H1 (cell line): ENCODE results near the gene B3GALT4. TPM values are rescaled to one million over a fixed set of nuclear protein-coding genes. Genes with fewer than 3 reads are reported as not detected.

ENCODE experiments used
- CTCF ChIA-PET: fragments of 300-600 bp; sonication (Branson Sonifier 250); formaldehyde crosslinking; loops from one replicate; lab custom pipeline; 2021; ENCODE audit not compliant: partially characterized antibody; lab: Charles Lee
- POLR2A ChIA-PET: fragments of 300-600 bp; sonication (Branson Sonifier 250); formaldehyde crosslinking; loops from one replicate; lab custom pipeline; 2021; ENCODE audit warnings: inconsistent platforms; ENCODE audit not compliant: partially characterized antibody; lab: Charles Lee
- DNase-seq, 2 experiments: peaks; one replicate each; pipeline versions ENCODE4 v3.0.0 to v3.0.0-alpha.2; 2010 to 2022; ENCODE audit warnings: low spot score in 2 of 2, low read depth in 1 of 2, mixed read lengths in 1 of 2
- FAIRE-seq: peaks from 2 replicates; lab custom pipeline; 2011; peaks lifted over from hg19 to GRCh38; lab: Jason Lieb, UNC
- H2AFZ ChIP-seq: 2 replicates; pipeline ENCODE4 v1.8.1; 2012; ENCODE audit warnings: low read length, inconsistent platforms
- H2AK5ac ChIP-seq: 2 replicates; pipeline ENCODE4 v1.6.1; 2013; ENCODE audit warnings: low read depth, low read length
- H2BK120ac ChIP-seq: replicated peaks from 2 replicates; pipeline ENCODE3; 2013; ENCODE audit warnings: low read depth, low read length, inconsistent platforms
- H2BK12ac ChIP-seq: 2 replicates; pipeline ENCODE4 v1.6.1; 2013; ENCODE audit warnings: low read depth, low read length
- H2BK15ac ChIP-seq: 2 replicates; pipeline ENCODE4 v1.6.1; 2013; ENCODE audit warnings: low read length
- H2BK20ac ChIP-seq: 2 replicates; pipeline ENCODE4 v1.6.1; 2013; ENCODE audit warnings: low read length
- H2BK5ac ChIP-seq: 2 replicates; pipeline ENCODE4 v1.6.1; 2013; ENCODE audit warnings: low read depth, low read length
- H3K14ac ChIP-seq: 2 replicates; pipeline ENCODE4 v1.6.1; 2013; ENCODE audit warnings: inconsistent platforms; ENCODE audit not compliant: insufficient read length
- H3K18ac ChIP-seq: 2 replicates; pipeline ENCODE4 v1.6.1; 2013; ENCODE audit warnings: low read length; ENCODE audit errors: extremely low read depth
- H3K23ac ChIP-seq: 2 replicates; pipeline ENCODE4 v1.6.1; 2013; ENCODE audit warnings: inconsistent platforms; ENCODE audit not compliant: insufficient read length
- H3K23me2 ChIP-seq: 2 replicates; pipeline ENCODE4 v1.6.1; 2013; ENCODE audit warnings: low read depth, low read length
- H3K27ac ChIP-seq: 2 replicates; pipeline ENCODE4 v1.6.1; 2011; ENCODE audit warnings: low read depth, low read length, inconsistent platforms
- H3K27me3 ChIP-seq, 4 experiments: replicated peaks in 1 of 4; 1 replicate in 1 of 4; 2 replicates in 3 of 4; pipeline versions ENCODE4 v1.6.1 to v1.8.1; 2011 to 2013; ENCODE audit warnings: low read length in 3 of 4, mild to moderate bottlenecking in 3 of 4, inconsistent platforms in 2 of 4, mixed read lengths in 2 of 4, moderate library complexity in 1 of 4; ENCODE audit not compliant: control insufficient read depth in 3 of 4, insufficient read depth in 3 of 4; ENCODE audit errors: extremely low read depth in 1 of 4
- H3K36me3 ChIP-seq, 4 experiments: 2 replicates each; pipeline versions ENCODE4 v1.6.1 to v1.8.1; 2011 to 2013; ENCODE audit warnings: mild to moderate bottlenecking in 4 of 4, low read length in 3 of 4, moderate library complexity in 2 of 4, control low read depth in 1 of 4, inconsistent platforms in 1 of 4; ENCODE audit not compliant: insufficient read depth in 4 of 4, control insufficient read depth in 2 of 4
- H3K4ac ChIP-seq: replicated peaks from 2 replicates; pipeline ENCODE3; 2013; ENCODE audit warnings: low read length, low read depth, mixed read lengths, inconsistent platforms; ENCODE audit not compliant: insufficient read length
- H3K4me1 ChIP-seq, 4 experiments: replicated peaks in 1 of 4; 1 replicate in 1 of 4; 2 replicates in 3 of 4; pipeline versions ENCODE4 v1.6.1 to v1.8.1; 2011 to 2013; ENCODE audit warnings: low read length in 3 of 4, inconsistent platforms in 2 of 4, mixed read lengths in 1 of 4; ENCODE audit not compliant: insufficient read depth in 4 of 4, control insufficient read depth in 3 of 4
- H3K4me2 ChIP-seq, 2 experiments: 2 replicates each; pipeline versions ENCODE4 v1.6.1 to v1.8.1; 2011 to 2013; ENCODE audit warnings: low read depth in 2 of 2, low read length in 2 of 2, control low read depth in 1 of 2, inconsistent platforms in 1 of 2, mild to moderate bottlenecking in 1 of 2; ENCODE audit not compliant: insufficient read depth in 1 of 2
- H3K4me3 ChIP-seq, 4 experiments: fragments of 200-600, 300-600 bp in 1 of 4; sonication (generic), shearing (Covaris generic), sonication (Bioruptor Twin) in 1 of 4; 2 replicates each; pipeline versions ENCODE4 v1.5.1 to v1.8.1; 2011 to 2016; ENCODE audit warnings: low read length in 4 of 4, low read depth in 3 of 4, control low read depth in 2 of 4, inconsistent platforms in 2 of 4, mild to moderate bottlenecking in 2 of 4, mixed read lengths in 1 of 4, moderate library complexity in 1 of 4; ENCODE audit not compliant: insufficient read depth in 2 of 4; ENCODE audit errors: extremely low read depth in 1 of 4
- H3K56ac ChIP-seq: replicated peaks from 2 replicates; pipeline ENCODE3; 2013; ENCODE audit warnings: low read depth, mild to moderate bottlenecking, mixed read lengths, low read length, inconsistent platforms; ENCODE audit not compliant: insufficient read length
- H3K79me1 ChIP-seq: 2 replicates; pipeline ENCODE4 v1.6.1; 2013; ENCODE audit warnings: low read depth, low read length, control low read depth
- H3K79me2 ChIP-seq, 2 experiments: 2 replicates each; pipeline versions ENCODE4 v1.6.1 to v1.8.1; 2012 to 2013; ENCODE audit warnings: low read length in 2 of 2, mild to moderate bottlenecking in 2 of 2, inconsistent platforms in 1 of 2; ENCODE audit not compliant: insufficient read depth in 2 of 2, control insufficient read depth in 1 of 2
- H3K9ac ChIP-seq, 4 experiments: replicated peaks in 1 of 4; 1 replicate in 1 of 4; 2 replicates in 3 of 4; pipeline versions ENCODE4 v1.6.1 to v1.8.1; 2011 to 2013; ENCODE audit warnings: low read depth in 3 of 4, low read length in 3 of 4, control low read depth in 2 of 4, mild to moderate bottlenecking in 2 of 4, moderate library complexity in 2 of 4, inconsistent platforms in 1 of 4; ENCODE audit errors: extremely low read depth in 1 of 4
- H3K9me3 ChIP-seq, 2 experiments: 2 replicates each; pipeline versions ENCODE4 v1.6.1 to v1.8.1; 2012 to 2013; ENCODE audit warnings: mild to moderate bottlenecking in 2 of 2, moderate library complexity in 2 of 2, control low read depth in 1 of 2, inconsistent platforms in 1 of 2, low read depth in 1 of 2, low read length in 1 of 2, mixed read lengths in 1 of 2; ENCODE audit not compliant: insufficient read depth in 2 of 2
- H4K20me1 ChIP-seq, 2 experiments: replicated peaks in 1 of 2; 2 replicates each; pipeline versions ENCODE3 to v1.8.1; 2011 to 2013; ENCODE audit warnings: inconsistent platforms in 2 of 2, low read length in 2 of 2, mild to moderate bottlenecking in 1 of 2; ENCODE audit not compliant: insufficient read depth in 2 of 2, control insufficient read depth in 1 of 2
- H4K5ac ChIP-seq: 2 replicates; pipeline ENCODE4 v1.6.1; 2013; ENCODE audit warnings: low read length, low read depth, mixed read lengths, inconsistent platforms; ENCODE audit not compliant: insufficient read length
- H4K8ac ChIP-seq: 2 replicates; pipeline ENCODE4 v1.8.0; 2013; ENCODE audit warnings: mild to moderate bottlenecking, moderate library complexity, low read length, inconsistent platforms; ENCODE audit not compliant: insufficient read depth; ENCODE audit errors: extremely low read depth
- H4K91ac ChIP-seq: replicated peaks from 2 replicates; pipeline ENCODE3; 2013; ENCODE audit warnings: low read length, mixed read lengths, inconsistent platforms; ENCODE audit not compliant: insufficient read length
- E2F6 ChIP-seq: IDR thresholded peaks from 2 replicates; pipeline ENCODE4 v1.6.1; 2012; ENCODE audit warnings: inconsistent platforms
- JUN ChIP-seq: IDR thresholded peaks from 2 replicates; pipeline ENCODE4 v1.6.1; 2011; ENCODE audit warnings: low read depth, mild to moderate bottlenecking, improper control_type of control experiment, low read length
- KDM4A ChIP-seq: IDR thresholded peaks from one replicate; pipeline ENCODE4 v1.7.1; 2012; ENCODE audit warnings: low read depth, mild to moderate bottlenecking, moderate library complexity, low read length, inconsistent platforms; ENCODE audit not compliant: severe bottlenecking
- PHF8 ChIP-seq: fragments of 200-600 bp; sonication (generic); conservative IDR thresholded peaks from 2 replicates; pipeline ENCODE4 v1.7.1; 2012; ENCODE audit warnings: low read depth, mild to moderate bottlenecking, inconsistent platforms, low read length, moderate library complexity
- SAP30 ChIP-seq: fragments of 300-600 bp; sonication (generic); IDR thresholded peaks from 2 replicates; pipeline ENCODE4 v1.7.1; 2012; ENCODE audit warnings: low read length, moderate library complexity, mild to moderate bottlenecking, inconsistent platforms; ENCODE audit not compliant: insufficient read depth, insufficient replicate concordance
- SP4 ChIP-seq: IDR thresholded peaks from 2 replicates; pipeline ENCODE4 v1.6.1; 2012; ENCODE audit warnings: low read length, inconsistent platforms
- ZNF274 ChIP-seq: IDR thresholded peaks from 2 replicates; pipeline ENCODE4 v1.7.0; 2012; ENCODE audit warnings: low read length, borderline replicate concordance; ENCODE audit errors: extremely low read depth
- WGBS, 2 experiments: shearing (Covaris generic) in 1 of 2; methylation state at CpG; one replicate each; pipeline versions ENCODE4 v1.1.6 to v1.1.7; 2013 to 2015; ENCODE audit warnings: low lambda C conversion rate in 2 of 2, mixed read lengths in 2 of 2, inconsistent platforms in 1 of 2, low coverage in 1 of 2, missing lambda C conversion rate in 1 of 2; ENCODE audit not compliant: insufficient replicate concordance in 2 of 2, insufficient coverage in 1 of 2, insufficient read length in 1 of 2; ENCODE audit errors: extremely low coverage in 1 of 2, missing lambda C conversion rate in 1 of 2; 5-methylcytosine and 5-hydroxymethylcytosine counted together
- polyA plus RNA-seq, 7 experiments: library from polyadenylated mRNA; depleted of rRNA in 3 of 7; stranded (reverse) in 5 of 7; unstranded in 2 of 7; fragments of >200 nt in 5 of 7; fragments of 200-250 nt in 2 of 7; gene quantifications; 1 replicate in 5 of 7; 2 replicates in 1 of 7; 4 replicates in 1 of 7; pipeline versions ENCODE4 v1.2.1 to v1.2.3, GENCODE V29; 2011 to 2013; ENCODE audit warnings: missing spikeins in 2 of 7, mixed read lengths in 2 of 7
- total RNA-seq: library from RNA; stranded (reverse); fragmentation: NEBNext Ultra II Directional; extraction: Animal tissue kit (Norgen Biotek cat#: 25700); gene quantifications from 2 replicates; pipeline ENCODE4 v1.2.1, GENCODE V29; 2021

Gene B3GALT4
- total and polyA plus RNA-seq, 2 of the 8 experiments (the other 6 are each of a cell fraction or from before 2014, with no cell fraction given), result 2.2 to 3.0 TPM

GRCh38 chr6:33249732-33250630 is 26.9 kb upstream of the B3GALT4 start:
- Histone ChIP-seq H3K18ac (no peak overlapping the region), H3K23me2 (peaks cover 9% of the 10 kb centered on the region; the same call in 1 of the 2 replicates), H3K79me2 (no peaks in the 10 kb centered on the region), H4K20me1 (no peaks in the 10 kb centered on the region), H2BK120ac (no peak overlapping the region), H4K91ac (no peak overlapping the region), H3K56ac (no peak overlapping the region), H3K14ac (no peak overlapping the region), H3K4ac (no peak overlapping the region), H3K23ac (no peak overlapping the region), H2AK5ac (no peak overlapping the region), H3K4me2 (peak overlapping the region; percentile 63 to 98), H3K4me1 (peaks cover 0 to 10% (median 7%) of the 10 kb centered on the region in 4 experiments; a peak in 4 of 7 replicates), H3K27me3 (peaks cover 0 to 21% (median 11%) of the 10 kb centered on the region in 4 experiments; a peak in 6 of 7 replicates), H4K5ac (no peak overlapping the region), H4K8ac (no peak overlapping the region), H3K9ac (peak overlapping the region; percentile 40 to 72 (median 57)), H3K36me3 (peaks cover 0 to 2% (median 0%) of the 10 kb centered on the region in 4 experiments; a peak in 1 of 8 replicates), H2BK12ac (no peak overlapping the region), H2BK15ac (no peak overlapping the region), H2BK5ac (peak overlapping the region; percentile 5; the same call in 1 of the 2 replicates), H2AFZ (0 out of 2 replicates have a peak overlapping the region, but pooled peaks have one; percentile 77), H3K27ac (peak overlapping the region; percentile 44; the same call in 1 of the 2 replicates), H3K9me3 (no peaks in the 10 kb centered on the region), H3K79me1 (no peaks in the 10 kb centered on the region), H3K4me3 (peak overlapping the region; percentile 33 to 73 (median 70)), H2BK20ac (no peak overlapping the region)
- WGBS, 2 experiments, result 33% methylated on average over 15 of the region's 15 CpGs; no CpG with 5 or more reads in 1 of the 2 experiments
- POLR2A ChIA-PET, result interaction anchor here (0.9 to 3.0 kb wide), 20 partner anchors 9 to 282 kb away, joined by 3 to 26 read pairs (median 4); partner anchors contain the start of genes B3GALT4, RING1, RPS18 and VPS52
- TF ChIP-seq ZNF274 (no peak), PHF8 (no peak), SP4 (no peak), E2F6 (no peak), SAP30 (no peak), KDM4A (no peak), JUN (no peak)
- CTCF ChIA-PET, result interaction anchor here (0.7 to 7.9 kb wide), 17 partner anchors 10 to 249 kb away, joined by 3 to 107 read pairs (median 8); partner anchors contain the start of genes B3GALT4, HSD17B8 and RING1
- no peak for DNase-seq
- FAIRE-seq, result no peak
